ENCODE measurements around the gene COL16A1. TPM values are rescaled to one million over a fixed set of nuclear protein-coding genes. Genes with fewer than 3 reads are reported as not detected.

Gene COL16A1
- polyA plus RNA-seq, 3 donors from 2014 or later: not detected

GRCh38 chr1:31669433-31669785, 34.4 kb downstream of the COL16A1 start:
- Mint-ChIP-seq H3K27ac (no peak overlapping the region), H3K4me3 (no peak overlapping the region), H3K27me3 (ENCODE audit: low read depth in 3 of 3) (peaks cover 4 to 14% (median 5%) of the 10 kb centered on the region in 3 donors), H3K9me3 (no peaks in the 10 kb centered on the region), H3K4me1 (peaks cover 5 to 6% of the 10 kb centered on the region in 2 donors), H3K36me3 (no peaks in the 10 kb centered on the region)
- DNase-seq: no peak

GRCh38 chr1:31668303-31668883, 35.4 kb downstream of the COL16A1 start:
- Mint-ChIP-seq H3K4me1 (peaks cover 5 to 6% of the 10 kb centered on the region in 2 donors), H3K27me3 (ENCODE audit: low read depth in 3 of 3) (peaks cover 4 to 14% (median 8%) of the 10 kb centered on the region in 3 donors), H3K9me3 (no peaks in the 10 kb centered on the region), H3K27ac (peak overlapping the region in 1 of 6 donors; percentile 17), H3K4me3 (no peak overlapping the region), H3K36me3 (no peaks in the 10 kb centered on the region)
- no peak for DNase-seq

- no peaks in the 10 kb centered on the region for H3K36me3 Mint-ChIP-seq
- H3K27me3 Mint-ChIP-seq (ENCODE audit: low read depth in 3 of 3): peaks cover 4 to 14% (median 8%) of the 10 kb centered on the region in 3 donors
- no peak for DNase-seq
- H3K4me3 Mint-ChIP-seq: no peak overlapping the region
- H3K4me1 Mint-ChIP-seq: peaks cover 5 to 6% of the 10 kb centered on the region in 2 donors
- H3K27ac Mint-ChIP-seq: no peak overlapping the region
- no peaks in the 10 kb centered on the region for H3K9me3 Mint-ChIP-seq
Measured at GRCh38 chr1:31667065-31667785, 36.6 kb downstream of the COL16A1 start.

GRCh38 chr1:31666263-31666963, 37.4 kb downstream of the COL16A1 start:
- Mint-ChIP-seq H3K4me1 (peaks cover 5 to 6% of the 10 kb centered on the region in 2 donors), H3K27ac (peak overlapping the region in 1 of 6 donors; percentile 48), H3K9me3 (no peaks in the 10 kb centered on the region), H3K4me3 (no peak overlapping the region), H3K36me3 (no peaks in the 10 kb centered on the region), H3K27me3 (ENCODE audit: low read depth in 3 of 3) (peaks cover 3 to 14% (median 8%) of the 10 kb centered on the region in 3 donors)
- no peak for DNase-seq

- peaks cover 3 to 9% (median 8%) of the 10 kb centered on the region in 3 donors for H3K27me3 Mint-ChIP-seq (ENCODE audit: low read depth in 3 of 3)
- H3K4me3 Mint-ChIP-seq: no peak overlapping the region
- peaks cover 3 to 5% of the 10 kb centered on the region in 2 donors for H3K4me1 Mint-ChIP-seq
- no peak for DNase-seq
- H3K36me3 Mint-ChIP-seq: no peaks in the 10 kb centered on the region
- H3K27ac Mint-ChIP-seq: no peak overlapping the region
- no peaks in the 10 kb centered on the region for H3K9me3 Mint-ChIP-seq
Measured at GRCh38 chr1:31665234-31665878, 38.5 kb downstream of the COL16A1 start.

GRCh38 chr1:31664528-31664927, 39.3 kb downstream of the COL16A1 start:
- H3K27ac Mint-ChIP-seq: no peak overlapping the region
- no peaks in the 10 kb centered on the region for H3K4me1 Mint-ChIP-seq
- no peak overlapping the region for H3K4me3 Mint-ChIP-seq
- H3K36me3 Mint-ChIP-seq: no peaks in the 10 kb centered on the region
- H3K9me3 Mint-ChIP-seq: no peaks in the 10 kb centered on the region
- no peak for DNase-seq
- peaks cover 0 to 10% (median 7%) of the 10 kb centered on the region in 3 donors for H3K27me3 Mint-ChIP-seq (ENCODE audit: low read depth in 3 of 3)

GRCh38 chr1:31663622-31664452, 40.0 kb downstream of the COL16A1 start:
- no peaks in the 10 kb centered on the region for H3K9me3 Mint-ChIP-seq
- peak overlapping the region in 1 of 6 donors; percentile 40 for H3K27ac Mint-ChIP-seq
- H3K27me3 Mint-ChIP-seq (ENCODE audit: low read depth in 3 of 3): peaks cover 0 to 9% (median 2%) of the 10 kb centered on the region in 3 donors

GRCh38 chr1:31662463-31662862, 41.4 kb downstream of the COL16A1 start:
- no peaks in the 10 kb centered on the region for H3K4me1 Mint-ChIP-seq

More at GRCh38 chr1:31663622-31664452, 40.0 kb downstream of the COL16A1 start:
- Mint-ChIP-seq H3K4me3 (no peak overlapping the region), H3K4me1 (no peaks in the 10 kb centered on the region), H3K36me3 (no peaks in the 10 kb centered on the region)
- DNase-seq: peak; percentile 61 to 65 (median 62)

GRCh38 chr1:31661856-31662255, 42.0 kb downstream of the COL16A1 start:
- DNase-seq: no peak
- Mint-ChIP-seq H3K27ac (no peak overlapping the region), H3K36me3 (no peaks in the 10 kb centered on the region), H3K4me1 (no peaks in the 10 kb centered on the region), H3K4me3 (no peak overlapping the region), H3K9me3 (no peaks in the 10 kb centered on the region), H3K27me3 (ENCODE audit: low read depth in 3 of 3) (peaks cover 0 to 8% (median 7%) of the 10 kb centered on the region in 3 donors)

More at GRCh38 chr1:31662463-31662862, 41.4 kb downstream of the COL16A1 start:
- no peaks in the 10 kb centered on the region for H3K36me3 Mint-ChIP-seq
- no peak for DNase-seq
- peaks cover 0 to 8% (median 2%) of the 10 kb centered on the region in 3 donors for H3K27me3 Mint-ChIP-seq (ENCODE audit: low read depth in 3 of 3)
- H3K4me3 Mint-ChIP-seq: no peak overlapping the region
- H3K9me3 Mint-ChIP-seq: no peaks in the 10 kb centered on the region
- H3K27ac Mint-ChIP-seq: no peak overlapping the region

- Mint-ChIP-seq H3K4me3 (no peak overlapping the region), H3K27ac (no peak overlapping the region), H3K27me3 (ENCODE audit: low read depth in 3 of 3) (peaks cover 0 to 9% (median 5%) of the 10 kb centered on the region in 3 donors), H3K36me3 (no peaks in the 10 kb centered on the region), H3K4me1 (no peaks in the 10 kb centered on the region), H3K9me3 (no peaks in the 10 kb centered on the region)
- DNase-seq: no peak
Measured at GRCh38 chr1:31660871-31661455, 42.9 kb downstream of the COL16A1 start.

- Mint-ChIP-seq H3K27me3 (ENCODE audit: low read depth in 3 of 3) (peaks cover 0 to 9% (median 5%) of the 10 kb centered on the region in 3 donors), H3K4me3 (no peak overlapping the region), H3K4me1 (no peaks in the 10 kb centered on the region), H3K9me3 (no peaks in the 10 kb centered on the region), H3K36me3 (no peaks in the 10 kb centered on the region), H3K27ac (no peak overlapping the region)
- DNase-seq: no peak
Measured at GRCh38 chr1:31659889-31660288, 43.9 kb downstream of the COL16A1 start.

GRCh38 chr1:31658721-31659120, 45.1 kb downstream of the COL16A1 start:
- no peak overlapping the region for H3K4me3 Mint-ChIP-seq
- H3K9me3 Mint-ChIP-seq: no peaks in the 10 kb centered on the region
- H3K36me3 Mint-ChIP-seq: no peaks in the 10 kb centered on the region
- H3K27ac Mint-ChIP-seq: no peak overlapping the region
- H3K4me1 Mint-ChIP-seq: no peaks in the 10 kb centered on the region
- no peak for DNase-seq
- peaks cover 0 to 9% (median 5%) of the 10 kb centered on the region in 3 donors for H3K27me3 Mint-ChIP-seq (ENCODE audit: low read depth in 3 of 3)

All from immature natural killer cell (primary cell).